ENCODE data around the gene CEND1. TPM values are rescaled to one million over a fixed set of nuclear protein-coding genes. Genes with fewer than 3 reads are reported as not detected.

Gene CEND1
- total and polyA plus RNA-seq, 2 donors (not counting 3 experiments of a cell fraction or from before 2014, with no cell fraction given) = 0.15 to 0.40 TPM

GRCh38 chr11:833849-834311, 44.0 kb upstream of the CEND1 start:
- Histone ChIP-seq H3K9me3 (replicated peaks; ENCODE audit: control insufficient read depth, insufficient read depth, low read length) (no peaks in the 10 kb centered on the region), H3K9me1 (replicated peaks; ENCODE audit: control insufficient read depth, extremely low read depth, insufficient read depth, low read length) (no peaks in the 10 kb centered on the region), H3K9ac (replicated peaks; ENCODE audit: extremely low read depth, insufficient read depth, low read length) (peak overlapping the region; percentile 85), H3K27ac (ENCODE audit: insufficient read depth, low read depth, low read length) (peak overlapping the region; percentile 79), H3K4me2 (ENCODE audit: insufficient read depth, low read length) (peak overlapping the region; percentile 75), H2AFZ (ENCODE audit: low read depth, low read length) (no peak overlapping the region), H3K27me3 (ENCODE audit: control insufficient read depth in 2 of 2, insufficient read depth in 2 of 2, low read length in 2 of 2) (no peaks in the 10 kb centered on the region), H3K4me3 (replicated peaks in 1 of 3; ENCODE audit: insufficient read depth in 1 of 3, low read depth in 1 of 3, low read length in 3 of 3) (peak overlapping the region; percentile 50 to 70 (median 67)), H4K20me1 (replicated peaks; ENCODE audit: control insufficient read depth, extremely low read depth, insufficient read depth, low read length) (no peaks in the 10 kb centered on the region), H3K36me3 (ENCODE audit: control insufficient read depth in 2 of 2, extremely low read depth in 1 of 2, insufficient read depth in 2 of 2, low read length in 2 of 2) (peaks cover 16 to 27% of the 10 kb centered on the region in 2 experiments), H3K79me2 (ENCODE audit: control insufficient read depth, insufficient read depth, low read length) (peaks cover 39% of the 10 kb centered on the region), H3K4me1 (ENCODE audit: control insufficient read depth, extremely low read depth, insufficient read depth, low read length) (peaks cover 44% of the 10 kb centered on the region)
- CTCF ChIA-PET = interaction anchor here (1.3 to 2.9 kb wide), 4 partner anchors 10 to 29 kb away, joined by 3 to 19 read pairs (median 8); partner anchors contain the start of genes PIDD1, PNPLA2 and TSPAN4
- DNase-seq (ENCODE audit: low read depth, low spot score) (peak; percentile 38), FAIRE-seq (peak; percentile 69)
- intact Hi-C loops (cut with micrococcal nuclease) (loop anchor here (2.0 kb wide), 1 partner anchor 15 kb away; the partner anchor contains the start of gene PNPLA2), dilution Hi-C loops (cut with MboI; ENCODE audit: extremely low pct_ligation_motif_present, low sequenced_read_pairs) (no loop called here)
- POLR2A ChIA-PET = interaction anchor here (0.8 to 3.3 kb wide), 4 partner anchors 10 to 37 kb away, joined by 3 to 25 read pairs (median 10); partner anchors contain the start of genes PNPLA2, POLR2L and TSPAN4
- TSS peak; percentile 11 for BruUV-seq (replicated peaks)
- TF ChIP-seq GATA2 (IDR thresholded peaks at IDR 0.05; ENCODE audit: insufficient read depth, insufficient read length, low read depth, low read length) = no peak
- TF ChIP-seq MYC (IDR thresholded peaks at IDR 0.05; ENCODE audit: low read depth, low read length) = no peak
- no peak for TF ChIP-seq JUN (IDR thresholded peaks at IDR 0.05; ENCODE audit: borderline replicate concordance, insufficient read depth, insufficient read length, low read depth)
- no peak for TF ChIP-seq POLR2A (IDR thresholded peaks at IDR 0.05; ENCODE audit: low read depth, low read length)
- TF ChIP-seq CTCF (IDR thresholded peaks at IDR 0.05; ENCODE audit: extremely low read depth in 1 of 2, insufficient read depth in 1 of 2, low read depth in 1 of 2, low read length in 2 of 2) = no peak
- TF ChIP-seq FOS (IDR thresholded peaks at IDR 0.05; ENCODE audit: borderline replicate concordance, insufficient read depth, low read length) = no peak
- no peak for TF ChIP-seq EZH2 (IDR thresholded peaks at IDR 0.05; ENCODE audit: borderline replicate concordance, low read depth, low read length, severe bottlenecking)
- TF ChIP-seq POLR2AphosphoS5 (IDR thresholded peaks at IDR 0.05; ENCODE audit: insufficient read depth, low read depth, low read length) = no peak
- TF ChIP-seq, protein P1, sequence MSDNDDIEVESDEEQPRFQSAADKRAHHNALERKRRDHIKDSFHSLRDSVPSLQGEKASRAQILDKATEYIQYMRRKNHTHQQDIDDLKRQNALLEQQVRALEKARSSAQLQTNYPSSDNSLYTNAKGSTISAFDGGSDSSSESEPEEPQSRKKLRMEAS (IDR thresholded peaks at IDR 0.05; ENCODE audit: insufficient read depth, insufficient read length) = no peak
